ENCODE data around the gene ACTL7A.

ACTL7A gene

GRCh38 chr9:108867116-108867515 lies 5.0 kb downstream of the ACTL7A start:
- no peak for TF ChIP-seq ISL1 (CRISPR knock-in tag; IDR thresholded peaks at IDR 0.05)
- TF ChIP-seq, protein P1, sequence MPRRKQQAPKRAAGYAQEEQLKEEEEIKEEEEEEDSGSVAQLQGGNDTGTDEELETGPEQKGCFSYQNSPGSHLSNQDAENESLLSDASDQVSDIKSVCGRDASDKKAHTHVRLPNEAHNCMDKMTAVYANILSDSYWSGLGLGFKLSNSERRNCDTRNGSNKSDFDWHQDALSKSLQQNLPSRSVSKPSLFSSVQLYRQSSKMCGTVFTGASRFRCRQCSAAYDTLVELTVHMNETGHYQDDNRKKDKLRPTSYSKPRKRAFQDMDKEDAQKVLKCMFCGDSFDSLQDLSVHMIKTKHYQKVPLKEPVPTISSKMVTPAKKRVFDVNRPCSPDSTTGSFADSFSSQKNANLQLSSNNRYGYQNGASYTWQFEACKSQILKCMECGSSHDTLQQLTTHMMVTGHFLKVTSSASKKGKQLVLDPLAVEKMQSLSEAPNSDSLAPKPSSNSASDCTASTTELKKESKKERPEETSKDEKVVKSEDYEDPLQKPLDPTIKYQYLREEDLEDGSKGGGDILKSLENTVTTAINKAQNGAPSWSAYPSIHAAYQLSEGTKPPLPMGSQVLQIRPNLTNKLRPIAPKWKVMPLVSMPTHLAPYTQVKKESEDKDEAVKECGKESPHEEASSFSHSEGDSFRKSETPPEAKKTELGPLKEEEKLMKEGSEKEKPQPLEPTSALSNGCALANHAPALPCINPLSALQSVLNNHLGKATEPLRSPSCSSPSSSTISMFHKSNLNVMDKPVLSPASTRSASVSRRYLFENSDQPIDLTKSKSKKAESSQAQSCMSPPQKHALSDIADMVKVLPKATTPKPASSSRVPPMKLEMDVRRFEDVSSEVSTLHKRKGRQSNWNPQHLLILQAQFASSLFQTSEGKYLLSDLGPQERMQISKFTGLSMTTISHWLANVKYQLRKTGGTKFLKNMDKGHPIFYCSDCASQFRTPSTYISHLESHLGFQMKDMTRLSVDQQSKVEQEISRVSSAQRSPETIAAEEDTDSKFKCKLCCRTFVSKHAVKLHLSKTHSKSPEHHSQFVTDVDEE (CRISPR knock-in tag; IDR thresholded peaks at IDR 0.05), result no peak
- no peak for TF ChIP-seq TOX (CRISPR knock-in tag; IDR thresholded peaks at IDR 0.05; ENCODE audit: borderline replicate concordance)
- no peak for TF ChIP-seq CSDC2 (CRISPR knock-in tag; IDR thresholded peaks at IDR 0.05)
- no peak for TF ChIP-seq ZFP3 (CRISPR knock-in tag; IDR thresholded peaks at IDR 0.05)
- TF ChIP-seq OSR1 (CRISPR knock-in tag; IDR thresholded peaks at IDR 0.05), result no peak
- no peak for TF ChIP-seq GLIS3 (CRISPR knock-in tag; IDR thresholded peaks at IDR 0.05)
- TF ChIP-seq ZC3H10 (CRISPR knock-in tag; IDR thresholded peaks at IDR 0.05), result no peak
- TF ChIP-seq CSRNP3 (CRISPR knock-in tag; IDR thresholded peaks at IDR 0.05), result no peak
- TF ChIP-seq ZNF70 (CRISPR knock-in tag; IDR thresholded peaks at IDR 0.05), result no peak
- no peak for TF ChIP-seq ZNF8 (CRISPR knock-in tag; IDR thresholded peaks at IDR 0.05)
- TF ChIP-seq ZNF565 (CRISPR knock-in tag; conservative IDR thresholded peaks at IDR 0.05; ENCODE audit: low read depth), result no peak
- TF ChIP-seq POU6F1 (CRISPR knock-in tag; IDR thresholded peaks at IDR 0.05; ENCODE audit: borderline replicate concordance, low read depth), result no peak
- TF ChIP-seq, protein P2, sequence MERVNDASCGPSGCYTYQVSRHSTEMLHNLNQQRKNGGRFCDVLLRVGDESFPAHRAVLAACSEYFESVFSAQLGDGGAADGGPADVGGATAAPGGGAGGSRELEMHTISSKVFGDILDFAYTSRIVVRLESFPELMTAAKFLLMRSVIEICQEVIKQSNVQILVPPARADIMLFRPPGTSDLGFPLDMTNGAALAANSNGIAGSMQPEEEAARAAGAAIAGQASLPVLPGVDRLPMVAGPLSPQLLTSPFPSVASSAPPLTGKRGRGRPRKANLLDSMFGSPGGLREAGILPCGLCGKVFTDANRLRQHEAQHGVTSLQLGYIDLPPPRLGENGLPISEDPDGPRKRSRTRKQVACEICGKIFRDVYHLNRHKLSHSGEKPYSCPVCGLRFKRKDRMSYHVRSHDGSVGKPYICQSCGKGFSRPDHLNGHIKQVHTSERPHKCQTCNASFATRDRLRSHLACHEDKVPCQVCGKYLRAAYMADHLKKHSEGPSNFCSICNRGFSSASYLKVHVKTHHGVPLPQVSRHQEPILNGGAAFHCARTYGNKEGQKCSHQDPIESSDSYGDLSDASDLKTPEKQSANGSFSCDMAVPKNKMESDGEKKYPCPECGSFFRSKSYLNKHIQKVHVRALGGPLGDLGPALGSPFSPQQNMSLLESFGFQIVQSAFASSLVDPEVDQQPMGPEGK (CRISPR knock-in tag; IDR thresholded peaks at IDR 0.05; ENCODE audit: borderline replicate concordance), result no peak
- TF ChIP-seq PPARA (CRISPR knock-in tag; IDR thresholded peaks at IDR 0.05; ENCODE audit: borderline replicate concordance), result no peak
- TF ChIP-seq ESRRG (CRISPR knock-in tag; IDR thresholded peaks at IDR 0.05), result no peak
- no peak for TF ChIP-seq TCF4 (CRISPR knock-in tag; IDR thresholded peaks at IDR 0.05; ENCODE audit: borderline replicate concordance)
- no peak for ATAC-seq

GRCh38 chr9:108867829-108868228 lies 5.8 kb downstream of the ACTL7A start:
- ATAC-seq, result no peak
- TF ChIP-seq TOX (CRISPR knock-in tag; IDR thresholded peaks at IDR 0.05; ENCODE audit: borderline replicate concordance) (no peak), GLIS3 (CRISPR knock-in tag; IDR thresholded peaks at IDR 0.05) (no peak), PPARA (CRISPR knock-in tag; IDR thresholded peaks at IDR 0.05; ENCODE audit: borderline replicate concordance) (no peak), ZNF565 (CRISPR knock-in tag; conservative IDR thresholded peaks at IDR 0.05; ENCODE audit: low read depth) (no peak), ZFP3 (CRISPR knock-in tag; IDR thresholded peaks at IDR 0.05) (no peak), ZNF8 (CRISPR knock-in tag; IDR thresholded peaks at IDR 0.05) (no peak), CSDC2 (CRISPR knock-in tag; IDR thresholded peaks at IDR 0.05) (no peak), SNAI2 (CRISPR knock-in tag; IDR thresholded peaks at IDR 0.05) (no peak), ZC3H10 (CRISPR knock-in tag; IDR thresholded peaks at IDR 0.05) (no peak), POU6F1 (CRISPR knock-in tag; IDR thresholded peaks at IDR 0.05; ENCODE audit: borderline replicate concordance, low read depth) (no peak)
- TF ChIP-seq, protein P1 (CRISPR knock-in tag; IDR thresholded peaks at IDR 0.05), result no peak

Data from SK-N-SH treated with all-trans-retinoic acid at 6 μM for 48 hours (cell line).